HG03558 (cell line): ENCODE measurements around the gene PPIP5K2.
"Not testable (repeated sequence)": the region's sequence is repeated elsewhere in the genome, so short reads cannot be mapped to it uniquely, and the experiment has no call there.

Experiments
- ATAC-seq: cut with Tn5 transposase; IDR thresholded peaks from one replicate; pipeline ENCODE4 v1.9.1; 2021; ENCODE audit warnings: moderate number of reproducible peaks; ENCODE audit not compliant: unreplicated experiment; ENCODE audit errors: extremely low read depth

Gene PPIP5K2

GRCh38 chr5:103120607-103121200 is 603 bp downstream of the PPIP5K2 start:
- no peak for ATAC-seq

- no peak for ATAC-seq
Measured at GRCh38 chr5:103122242-103122641, 2.1 kb downstream of the PPIP5K2 start.

- no peak for ATAC-seq
Measured at GRCh38 chr5:103126557-103126956, 6.5 kb downstream of the PPIP5K2 start.

DNA sequence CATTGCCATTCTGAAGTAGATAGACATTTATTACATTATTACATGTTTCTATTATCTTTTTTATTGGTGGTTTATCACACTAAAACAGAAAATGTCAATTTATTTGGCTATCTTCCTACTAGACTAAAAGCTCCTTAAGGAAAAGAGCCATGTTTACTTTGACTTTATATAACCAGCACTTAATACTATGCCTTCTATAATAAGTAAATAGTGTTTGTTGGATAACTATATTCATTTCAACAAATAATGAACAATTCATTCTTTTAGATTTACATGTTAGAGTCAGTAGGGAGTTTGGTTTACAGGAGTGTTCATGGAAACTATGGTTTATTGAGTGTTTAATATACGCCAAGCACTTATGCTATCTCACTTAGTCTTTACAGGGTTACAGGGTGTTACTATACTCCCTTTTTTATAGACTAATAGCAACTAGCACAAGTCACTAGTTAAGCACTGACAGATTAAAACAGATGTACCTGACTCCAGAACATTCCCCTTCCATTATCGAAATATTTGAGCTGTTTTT is 7.3 kb downstream of the PPIP5K2 start:
- no peak for ATAC-seq

GRCh38 chr5:103128202-103128601 is 8.1 kb downstream of the PPIP5K2 start:
- no peak for ATAC-seq

DNA sequence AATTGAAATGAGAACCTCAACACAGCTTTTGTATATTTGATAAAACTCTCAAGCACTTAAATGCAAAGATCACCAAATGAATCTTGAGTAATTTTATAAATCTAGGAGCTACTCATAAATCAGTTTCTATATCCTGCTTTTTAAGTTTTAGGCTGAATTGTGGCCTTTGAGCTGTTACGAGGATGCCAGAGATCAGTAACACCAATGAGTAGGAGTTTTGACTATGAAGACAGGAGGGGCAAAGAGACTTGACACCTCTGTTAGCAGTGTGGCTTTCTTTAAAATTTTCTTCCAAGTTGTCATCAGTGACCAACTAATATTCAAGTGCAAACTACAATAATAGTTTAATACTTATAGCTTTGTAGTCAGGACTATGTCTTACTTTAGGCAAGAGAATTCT is 12.6 kb downstream of the PPIP5K2 start:
- no peak for ATAC-seq

- ATAC-seq, result no peak
Measured at GRCh38 chr5:103133231-103133630, 13.1 kb downstream of the PPIP5K2 start.

DNA sequence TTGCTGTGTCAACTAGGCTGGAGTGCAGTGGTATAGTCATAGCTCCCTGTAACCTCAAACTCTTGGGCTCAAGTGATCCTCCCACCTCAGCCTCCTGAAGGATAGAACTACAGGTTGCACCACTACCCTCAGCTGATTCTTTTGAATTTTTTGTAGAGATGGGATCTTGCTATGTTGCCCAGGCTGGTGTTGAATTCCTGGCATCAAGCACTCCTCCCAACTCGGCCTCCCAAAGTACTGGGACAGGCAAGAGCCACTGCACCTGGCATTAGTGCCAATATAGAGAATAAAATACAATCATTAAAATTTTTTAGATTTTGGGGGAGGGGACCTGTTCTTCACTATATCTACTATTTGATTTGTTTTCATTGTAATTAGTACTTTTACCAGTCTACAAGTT is 15.4 kb downstream of the PPIP5K2 start:
- no peak for ATAC-seq

GRCh38 chr5:103138202-103138690 is 18.1 kb downstream of the PPIP5K2 start:
- no peak for ATAC-seq

- peak; percentile 93 for ATAC-seq
Measured at GRCh38 chr5:103139264-103139865, 19.3 kb downstream of the PPIP5K2 start.

- not testable (repeated sequence) for ATAC-seq
Measured at GRCh38 chr5:103142132-103142531, 22.0 kb downstream of the PPIP5K2 start.

DNA sequence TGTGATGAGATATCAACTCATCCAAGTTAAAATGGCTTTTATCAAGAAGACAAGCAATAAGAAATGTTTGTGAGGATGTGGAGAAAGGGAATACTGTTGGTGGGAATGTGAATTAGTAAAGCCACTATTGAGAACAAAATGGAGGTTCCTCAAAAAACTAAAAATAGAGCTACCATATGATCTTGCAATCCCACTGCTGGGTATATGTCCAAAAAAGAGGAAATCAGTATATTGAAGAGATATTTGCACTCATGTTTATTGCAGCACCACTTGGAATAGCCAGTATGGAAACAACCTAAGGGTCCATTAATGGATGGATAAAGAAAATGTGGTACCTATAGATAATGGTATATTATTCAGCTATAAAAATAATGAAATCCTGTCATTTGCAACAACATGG is 25.1 kb downstream of the PPIP5K2 start:
- ATAC-seq, result no peak

GRCh38 chr5:103148213-103148612 is 28.1 kb downstream of the PPIP5K2 start:
- ATAC-seq, result no peak

DNA sequence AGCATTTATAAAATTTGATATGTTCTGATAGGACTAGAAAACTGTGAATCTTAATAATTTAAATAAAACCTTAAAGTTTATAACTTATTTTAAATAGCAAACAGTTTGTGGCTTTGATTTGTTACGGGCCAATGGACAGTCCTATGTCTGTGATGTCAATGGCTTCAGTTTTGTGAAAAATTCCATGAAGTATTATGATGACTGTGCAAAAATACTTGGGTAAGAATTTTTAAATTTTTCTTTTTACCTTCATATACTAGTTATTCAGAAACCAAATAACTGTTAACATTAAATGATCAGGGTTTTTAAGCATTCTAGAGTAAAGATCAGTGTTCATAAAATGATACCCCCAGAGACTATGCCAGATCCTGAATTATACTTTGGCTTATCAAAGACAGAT is 31.1 kb downstream of the PPIP5K2 start:
- ATAC-seq, result no peak

GRCh38 chr5:103166706-103167105 is 46.6 kb downstream of the PPIP5K2 start:
- ATAC-seq, result no peak

DNA sequence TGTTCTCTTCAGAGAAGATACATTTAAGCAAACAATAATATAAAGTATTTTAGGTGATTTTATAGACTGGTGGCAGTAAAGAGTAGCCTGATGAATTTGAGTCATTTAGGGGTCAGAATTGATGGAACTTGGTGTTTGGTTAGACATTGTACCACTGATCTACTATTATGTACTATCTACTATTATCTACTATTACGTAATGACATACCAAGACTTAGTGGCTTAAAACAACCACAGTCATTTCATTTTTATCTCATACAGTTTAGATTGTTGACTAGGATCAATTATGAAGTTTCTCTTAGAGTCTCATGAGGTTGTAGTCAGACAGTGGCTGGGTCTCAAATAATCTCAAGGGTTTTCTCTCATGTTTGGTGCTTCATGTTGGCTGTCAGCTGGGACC is 54.0 kb downstream of the PPIP5K2 start:
- ATAC-seq, result no peak

DNA sequence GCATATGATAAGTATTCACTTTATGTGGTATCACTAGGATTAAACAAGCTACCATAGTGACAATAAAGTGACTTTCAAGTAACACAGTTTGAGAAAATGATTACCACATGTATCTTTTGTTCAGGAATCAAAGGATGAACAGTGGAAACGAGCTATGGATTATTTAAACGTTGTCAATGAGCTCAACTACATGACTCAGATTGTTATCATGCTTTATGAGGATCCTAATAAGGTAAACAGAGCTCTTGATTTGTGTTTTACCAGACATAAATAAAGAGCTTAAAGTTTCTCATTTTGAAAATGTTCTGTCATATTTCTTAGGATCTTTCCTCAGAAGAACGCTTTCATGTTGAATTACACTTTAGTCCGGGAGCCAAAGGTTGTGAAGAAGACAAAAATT is 57.4 kb downstream of the PPIP5K2 start:
- no peak for ATAC-seq

- ATAC-seq, result no peak
Measured at GRCh38 chr5:103178167-103178566, 58.1 kb downstream of the PPIP5K2 start.

- ATAC-seq, result no peak
Measured at GRCh38 chr5:103186152-103186551, 66.1 kb downstream of the PPIP5K2 start.

GRCh38 chr5:103188436-103188835 is 68.3 kb downstream of the PPIP5K2 start:
- ATAC-seq, result no peak

- ATAC-seq, result no peak
Measured at GRCh38 chr5:103203226-103203625, 83.1 kb downstream of the PPIP5K2 start.

- ATAC-seq, result not testable (repeated sequence)
Measured at GRCh38 chr5:103204990-103205389, 84.9 kb downstream of the PPIP5K2 start.
